Measurements from ENCODE around the gene TMEM86A.

- TF ChIP-seq CTCF (IDR thresholded peaks at IDR 0.05; ENCODE audit: poor library complexity) (no peak), EZH2 (IDR thresholded peaks at IDR 0.05; ENCODE audit: borderline replicate concordance) (no peak)
These were observed 15.8 kb downstream of the TMEM86A start for GRCh38 chr11:18714443-18714780.
